Breast epithelium (tissue), 3 donors: ENCODE data around the gene NEMP1.
"Not testable (repeated sequence)": the region's sequence is repeated elsewhere in the genome, so short reads cannot be mapped to it uniquely, and the experiment has no call there.

Experiments
- POLR2A ChIP-seq: fragments of 450-650 bp; IDR thresholded peaks from one replicate; pipeline ENCODE4 v1.6.1; 2016; ENCODE audit warnings: antibody characterized with exemption, mild to moderate bottlenecking, moderate library complexity
- POLR2AphosphoS5 ChIP-seq, 3 donors: sonication (generic); formaldehyde crosslinking; IDR thresholded peaks; one replicate each; pipeline ENCODE4 v1.6.1; 2017; ENCODE audit warnings: antibody characterized with exemption in 3 of 3
- TF ChIP-seq, protein P1 (sequence below), 3 donors: fragments of 450-650 bp; IDR thresholded peaks; one replicate each; pipeline ENCODE4 v1.5.1; 2016 to 2017; ENCODE audit warnings: antibody characterized with exemption in 3 of 3, mild to moderate bottlenecking in 3 of 3, moderate library complexity in 3 of 3

DNA sequence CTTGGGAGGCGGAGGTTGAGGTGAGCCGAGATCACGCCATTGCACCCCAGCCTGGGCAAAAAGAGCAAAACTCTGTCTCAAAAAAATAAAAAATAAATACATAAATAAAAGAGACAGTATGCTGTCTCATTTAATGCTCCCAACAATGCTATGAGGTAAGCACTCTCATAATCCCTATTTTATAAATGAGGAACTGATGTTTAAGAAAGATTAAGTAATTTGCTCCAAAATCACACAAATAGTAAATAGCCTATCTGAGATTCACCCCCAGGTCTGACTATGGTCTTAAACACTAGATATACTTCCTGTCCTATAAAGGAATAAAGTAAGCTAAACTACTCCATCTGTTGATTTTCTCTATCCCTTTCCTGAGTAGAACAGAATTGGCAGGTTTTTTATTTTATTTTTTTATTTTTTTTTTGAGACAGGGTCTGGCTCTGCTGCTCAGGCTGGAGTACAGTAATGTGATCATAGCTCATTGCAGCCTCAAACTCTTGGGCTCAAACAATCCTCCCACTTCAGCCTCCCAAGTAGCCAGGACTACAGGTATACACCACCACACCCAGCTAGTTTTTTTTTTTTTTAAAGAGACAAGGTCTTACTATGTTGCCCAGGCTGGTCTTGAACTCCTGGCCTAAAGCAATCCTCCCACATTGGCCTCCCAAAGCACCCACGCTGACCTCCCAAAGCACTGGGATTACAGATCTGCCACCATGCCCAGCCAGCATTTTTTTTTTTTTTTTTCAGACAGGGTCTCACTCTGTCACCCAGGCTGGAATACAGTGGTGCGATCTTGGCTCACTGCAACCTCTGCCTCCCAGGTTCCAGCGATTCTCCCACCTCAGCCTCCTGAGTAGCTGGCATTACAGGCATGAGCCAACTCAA lies 4.8 kb downstream of the NEMP1 start:
- TF ChIP-seq, protein P1, sequence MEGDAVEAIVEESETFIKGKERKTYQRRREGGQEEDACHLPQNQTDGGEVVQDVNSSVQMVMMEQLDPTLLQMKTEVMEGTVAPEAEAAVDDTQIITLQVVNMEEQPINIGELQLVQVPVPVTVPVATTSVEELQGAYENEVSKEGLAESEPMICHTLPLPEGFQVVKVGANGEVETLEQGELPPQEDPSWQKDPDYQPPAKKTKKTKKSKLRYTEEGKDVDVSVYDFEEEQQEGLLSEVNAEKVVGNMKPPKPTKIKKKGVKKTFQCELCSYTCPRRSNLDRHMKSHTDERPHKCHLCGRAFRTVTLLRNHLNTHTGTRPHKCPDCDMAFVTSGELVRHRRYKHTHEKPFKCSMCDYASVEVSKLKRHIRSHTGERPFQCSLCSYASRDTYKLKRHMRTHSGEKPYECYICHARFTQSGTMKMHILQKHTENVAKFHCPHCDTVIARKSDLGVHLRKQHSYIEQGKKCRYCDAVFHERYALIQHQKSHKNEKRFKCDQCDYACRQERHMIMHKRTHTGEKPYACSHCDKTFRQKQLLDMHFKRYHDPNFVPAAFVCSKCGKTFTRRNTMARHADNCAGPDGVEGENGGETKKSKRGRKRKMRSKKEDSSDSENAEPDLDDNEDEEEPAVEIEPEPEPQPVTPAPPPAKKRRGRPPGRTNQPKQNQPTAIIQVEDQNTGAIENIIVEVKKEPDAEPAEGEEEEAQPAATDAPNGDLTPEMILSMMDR (IDR thresholded peaks at IDR 0.05), result not testable (repeated sequence)
- TF ChIP-seq POLR2A; POLR2AphosphoS5 (IDR thresholded peaks at IDR 0.05): not testable (repeated sequence)
